GM23338 (cell line): Measurements from ENCODE around the gene CCDC137. TPM values are rescaled to one million over a fixed set of nuclear protein-coding genes. Genes with fewer than 3 reads are reported as not detected.

Experiments
- ATAC-seq: fragments of 200-7000 bp; cut with Tn5 transposase; 3 replicates; pipeline ENCODE4 v1.9.1; 2020
- DNase-seq: peaks from one replicate; pipeline ENCODE4 v3.0.0-alpha.2; 2015; ENCODE audit warnings: low spot score
- H2AFZ ChIP-seq: fragments of 200-600 bp; sonication (generic); 2 replicates; pipeline ENCODE4 v1.8.0; 2016; ENCODE audit warnings: antibody characterized with exemption, mild to moderate bottlenecking, moderate library complexity
- H3F3A ChIP-seq: fragments of 200-600 bp; sonication (generic); replicated peaks from 2 replicates; pipeline ENCODE4 v1.8.0; 2017; ENCODE audit warnings: antibody characterized with exemption, mixed run types, low read depth
- H3K27ac ChIP-seq: fragments of 200-600 bp; sonication (generic); 2 replicates; pipeline ENCODE4 v1.6.1; 2016; ENCODE audit warnings: low read depth
- H3K27me3 ChIP-seq: fragments of 200-600 bp; sonication (generic); 2 replicates; pipeline ENCODE4 v1.8.0; 2016; ENCODE audit warnings: mild to moderate bottlenecking, mixed run types, moderate library complexity; ENCODE audit not compliant: insufficient read depth
- H3K36me3 ChIP-seq: fragments of 200-600 bp; sonication (generic); 2 replicates; pipeline ENCODE4 v1.8.0; 2016; ENCODE audit warnings: mild to moderate bottlenecking; ENCODE audit not compliant: insufficient read depth
- H3K4me1 ChIP-seq: fragments of 200-600 bp; sonication (generic); 2 replicates; pipeline ENCODE4 v1.8.0; 2016; ENCODE audit warnings: mild to moderate bottlenecking, moderate library complexity; ENCODE audit not compliant: insufficient read depth
- H3K4me2 ChIP-seq: fragments of 200-600 bp; sonication (generic); 2 replicates; pipeline ENCODE4 v1.7.1; 2017; ENCODE audit warnings: mixed run types
- H3K4me3 ChIP-seq: fragments of 200-600 bp; sonication (generic); 2 replicates; pipeline ENCODE4 v1.6.1; 2016; ENCODE audit warnings: mixed run types
- H3K79me2 ChIP-seq: fragments of 200-600 bp; sonication (generic); replicated peaks from 2 replicates; pipeline ENCODE4 v1.8.0; 2017; ENCODE audit warnings: mild to moderate bottlenecking; ENCODE audit not compliant: insufficient read depth
- H3K9me2 ChIP-seq: fragments of 200-600 bp; sonication (generic); 2 replicates; pipeline ENCODE4 v1.8.0; 2017; ENCODE audit not compliant: insufficient read depth
- H4K20me1 ChIP-seq: fragments of 200-600 bp; sonication (generic); replicated peaks from 2 replicates; pipeline ENCODE4 v1.8.0; 2017; ENCODE audit warnings: mild to moderate bottlenecking; ENCODE audit not compliant: insufficient read depth
- H3K27ac Mint-ChIP-seq: 2 replicates; pipeline ENCODE4 v1.8.0; 2020; ENCODE audit warnings: inconsistent platforms, mild to moderate bottlenecking, moderate library complexity, mixed read lengths
- H3K27me3 Mint-ChIP-seq: 3 replicates; pipeline ENCODE4 v1.8.0; 2022; ENCODE audit warnings: low read depth, mild to moderate bottlenecking, moderate library complexity, mixed read lengths, inconsistent platforms; ENCODE audit not compliant: insufficient read depth, poor library complexity
- H3K36me3 Mint-ChIP-seq: 3 replicates; pipeline ENCODE4 v1.8.0; 2021; ENCODE audit warnings: low read depth, mild to moderate bottlenecking, inconsistent platforms, moderate library complexity, mixed read lengths
- H3K4me1 Mint-ChIP-seq: 3 replicates; pipeline ENCODE4 v1.8.0; 2020; ENCODE audit warnings: mild to moderate bottlenecking, inconsistent platforms, mixed read lengths
- H3K4me3 Mint-ChIP-seq: 3 replicates; pipeline ENCODE4 v1.8.0; 2021; ENCODE audit warnings: moderate library complexity, mild to moderate bottlenecking, inconsistent platforms, mixed read lengths
- H3K9me3 Mint-ChIP-seq: 3 replicates; pipeline ENCODE4 v1.8.0; 2020; ENCODE audit warnings: moderate library complexity, mild to moderate bottlenecking, inconsistent platforms, mixed read lengths
- CREB1 ChIP-seq: fragments of 250-450 bp; sonication (Bioruptor Pico); IDR thresholded peaks from 2 replicates; pipeline ENCODE4 v1.5.0; 2020; ENCODE audit warnings: low read depth, mild to moderate bottlenecking, moderate library complexity
- EZH2phosphoT487 ChIP-seq: fragments of 200-600 bp; sonication (generic); IDR thresholded peaks from one replicate; pipeline ENCODE4 v1.8.1; 2018; ENCODE audit warnings: antibody characterized with exemption; ENCODE audit not compliant: unreplicated experiment
- JUNB ChIP-seq: IDR thresholded peaks from one replicate; pipeline ENCODE4 v1.6.1; 2016; ENCODE audit warnings: antibody characterized with exemption; ENCODE audit not compliant: unreplicated experiment
- POLR2AphosphoS5 ChIP-seq: IDR thresholded peaks from 2 replicates; pipeline ENCODE4 v1.6.1; 2016; ENCODE audit warnings: antibody characterized with exemption, low read depth
- REST ChIP-seq: IDR thresholded peaks from one replicate; pipeline ENCODE4 v1.6.1; 2018; ENCODE audit warnings: antibody characterized with exemption; ENCODE audit not compliant: unreplicated experiment
- STAT1 ChIP-seq: IDR thresholded peaks from one replicate; pipeline ENCODE4 v1.6.1; 2016; ENCODE audit warnings: antibody characterized with exemption; ENCODE audit not compliant: unreplicated experiment
- ZNF114 ChIP-seq: fragments of 250-450 bp; sonication (Bioruptor Pico); IDR thresholded peaks from 2 replicates; pipeline ENCODE4 v1.5.0; 2020; ENCODE audit warnings: mild to moderate bottlenecking, moderate library complexity
- ZNF331 ChIP-seq: fragments of 250-450 bp; sonication (Bioruptor Pico); IDR thresholded peaks from 2 replicates; pipeline ENCODE4 v1.5.0; 2020; ENCODE audit warnings: low read depth, mild to moderate bottlenecking, moderate library complexity
- ZNF462 ChIP-seq: fragments of 250-450 bp; sonication (Bioruptor Pico); IDR thresholded peaks from 2 replicates; pipeline ENCODE4 v1.5.0; 2020; ENCODE audit warnings: mild to moderate bottlenecking, moderate library complexity
- polyA plus RNA-seq: library from polyadenylated mRNA; unstranded; fragments of >200 nt; fragmentation: Nextera tagmentation; extraction: Ambion mirVana; gene quantifications from 2 replicates; pipeline ENCODE4 v1.2.1, GENCODE V29; 2016
- total RNA-seq: library from RNA; depleted of rRNA; stranded (reverse); fragments of >200 nt; shearing (Covaris generic); gene quantifications from 2 replicates; pipeline ENCODE4 v1.2.3, GENCODE V29; 2014
- TF ChIP-seq, protein P1 (sequence below): IDR thresholded peaks from 2 replicates; pipeline ENCODE4 v1.6.1; 2016; ENCODE audit warnings: antibody characterized with exemption

CCDC137 gene
- total and polyA plus RNA-seq, 2 experiments from 2014 or later: 26.1 to 73.4 TPM

GRCh38 chr17:81644496-81644895 lies 22.0 kb upstream of the CCDC137 start:
- no peak for DNase-seq
- no peak for ATAC-seq

GRCh38 chr17:81644976-81645952 lies 21.3 kb upstream of the CCDC137 start:
- Histone ChIP-seq H3K27me3 (peaks cover 34% of the 10 kb centered on the region), H4K20me1 (no peaks in the 10 kb centered on the region), H3K4me1 (peaks cover 11% of the 10 kb centered on the region), H3K9me2 (no peaks in the 10 kb centered on the region), H3F3A (peaks cover 13% of the 10 kb centered on the region; the same call in 1 of the 2 replicates), H3K79me2 (no peaks in the 10 kb centered on the region), H2AFZ (no peak overlapping the region), H3K27ac (no peak overlapping the region), H3K4me2 (no peak overlapping the region), H3K4me3 (no peak overlapping the region), H3K36me3 (no peaks in the 10 kb centered on the region)
- no peak for ATAC-seq
- H3K4me1 Mint-ChIP-seq: peaks cover 6% of the 10 kb centered on the region
- H3K27me3 Mint-ChIP-seq: peaks cover 37% of the 10 kb centered on the region
- no peak for DNase-seq
- H3K9me3 Mint-ChIP-seq: peaks cover 9% of the 10 kb centered on the region; the same call in 1 of the 3 replicates
- H3K27ac Mint-ChIP-seq: no peak overlapping the region
- no peak overlapping the region for H3K4me3 Mint-ChIP-seq
- H3K36me3 Mint-ChIP-seq: no peaks in the 10 kb centered on the region
- TF ChIP-seq ZNF462 (CRISPR knock-in tag) (no peak), CREB1 (CRISPR knock-in tag) (no peak), EZH2phosphoT487 (no peak), STAT1 (no peak), REST (no peak), POLR2AphosphoS5 (no peak), ZNF331 (CRISPR knock-in tag) (no peak)
- TF ChIP-seq, protein P1, sequence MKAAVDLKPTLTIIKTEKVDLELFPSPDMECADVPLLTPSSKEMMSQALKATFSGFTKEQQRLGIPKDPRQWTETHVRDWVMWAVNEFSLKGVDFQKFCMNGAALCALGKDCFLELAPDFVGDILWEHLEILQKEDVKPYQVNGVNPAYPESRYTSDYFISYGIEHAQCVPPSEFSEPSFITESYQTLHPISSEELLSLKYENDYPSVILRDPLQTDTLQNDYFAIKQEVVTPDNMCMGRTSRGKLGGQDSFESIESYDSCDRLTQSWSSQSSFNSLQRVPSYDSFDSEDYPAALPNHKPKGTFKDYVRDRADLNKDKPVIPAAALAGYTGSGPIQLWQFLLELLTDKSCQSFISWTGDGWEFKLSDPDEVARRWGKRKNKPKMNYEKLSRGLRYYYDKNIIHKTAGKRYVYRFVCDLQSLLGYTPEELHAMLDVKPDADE: no peak

More at GRCh38 chr17:81644496-81644895, 22.0 kb upstream of the CCDC137 start:
- H2AFZ ChIP-seq: no peak overlapping the region
- Mint-ChIP-seq H3K27ac (no peak overlapping the region), H3K27me3 (peaks cover 33% of the 10 kb centered on the region), H3K36me3 (no peaks in the 10 kb centered on the region), H3K4me3 (no peak overlapping the region), H3K4me1 (peaks cover 6% of the 10 kb centered on the region), H3K9me3 (peaks cover 5% of the 10 kb centered on the region; the same call in 1 of the 3 replicates)
- no peak for TF ChIP-seq ZNF114 (CRISPR knock-in tag)
- TF ChIP-seq ZNF331 (CRISPR knock-in tag): no peak
- no peak for TF ChIP-seq JUNB
- no peak overlapping the region for H3K4me2 ChIP-seq
- no peaks in the 10 kb centered on the region for H3K9me2 ChIP-seq
- H3K4me3 ChIP-seq: no peak overlapping the region
- no peaks in the 10 kb centered on the region for H4K20me1 ChIP-seq
- H3K36me3 ChIP-seq: no peaks in the 10 kb centered on the region
- no peaks in the 10 kb centered on the region for H3K79me2 ChIP-seq
- H3K4me1 ChIP-seq: peaks cover 11% of the 10 kb centered on the region
- peaks cover 13% of the 10 kb centered on the region; the same call in 1 of the 2 replicates for H3F3A ChIP-seq
- no peak overlapping the region for H3K27ac ChIP-seq
- peaks cover 30% of the 10 kb centered on the region for H3K27me3 ChIP-seq
